K562 (cell line): ENCODE data around the gene NEURL2. TPM values are rescaled to one million over a fixed set of nuclear protein-coding genes. Genes with fewer than 3 reads are reported as not detected.

ENCODE experiments used
- ATAC-seq: fragments of 200-7000 bp; cut with Tn5 transposase; 3 replicates; pipeline ENCODE4 v1.9.1; 2020; ENCODE audit warnings: moderate library complexity
- BruUV-seq: library from RNA; stranded (reverse); fragments of 400-500 nt; replicated peaks from 2 replicates; lab custom pipeline; 2021; lab: Mats Ljungman, UMichigan
- CTCF ChIA-PET: fragments of 300-600 bp; formaldehyde crosslinking; extraction: SDS; loops from one replicate; lab custom pipeline; 2021; ENCODE audit warnings: low intra/inter-chr PET ratio; lab: Yijun Ruan, JAX
- POLR2A ChIA-PET: fragments of 300-600, 350-650 bp; sonication (Branson Sonifier 250); formaldehyde crosslinking; extraction: SDS; loops from one replicate; lab custom pipeline; 2021; ENCODE audit warnings: antibody characterized with exemption, inconsistent platforms; lab: Yijun Ruan, JAX
- DNase-seq, 4 experiments: peaks; one replicate each; pipeline versions ENCODE4 v3.0.0 to v3.0.0-alpha.2; 2011 to 2018; ENCODE audit warnings: low spot score in 3 of 4, mixed read lengths in 3 of 4; ENCODE audit errors: extremely low read depth in 1 of 4
- FAIRE-seq: peaks from 2 replicates; lab custom pipeline; 2011; peaks lifted over from hg19 to GRCh38; lab: Jason Lieb, UNC
- H2AFZ ChIP-seq: 2 replicates; pipeline ENCODE4 v1.6.0; 2011; ENCODE audit warnings: low read depth, low read length, control low read depth, inconsistent platforms
- H3K27ac ChIP-seq: fragments of 200-600 bp; 3 replicates; pipeline ENCODE4 v1.8.0; 2011; ENCODE audit warnings: low read depth, mild to moderate bottlenecking, control low read depth, inconsistent platforms, low read length, moderate library complexity, mixed read lengths; ENCODE audit errors: extremely low read depth
- H3K27me3 ChIP-seq, 2 experiments: fragments of 300-600 bp in 1 of 2; 2 replicates in 1 of 2; 3 replicates in 1 of 2; pipeline versions ENCODE4 v1.6.0 to v1.8.0; 2011; ENCODE audit warnings: inconsistent platforms in 2 of 2, low read length in 2 of 2, mild to moderate bottlenecking in 1 of 2, mixed read lengths in 1 of 2, moderate library complexity in 1 of 2; ENCODE audit not compliant: control insufficient read depth in 2 of 2, insufficient read depth in 2 of 2
- H3K36me3 ChIP-seq: fragments of 300-600 bp; 3 replicates; pipeline ENCODE4 v1.8.0; 2011; ENCODE audit warnings: mild to moderate bottlenecking, low read length, inconsistent platforms; ENCODE audit not compliant: control insufficient read depth, insufficient read depth
- H3K4me1 ChIP-seq, 2 experiments: fragments of 200-600 bp in 1 of 2; replicated peaks in 1 of 2; 2 replicates in 1 of 2; 3 replicates in 1 of 2; pipeline versions ENCODE4 v1.5.1 to v1.8.0; 2011; ENCODE audit warnings: inconsistent platforms in 2 of 2, low read length in 2 of 2, mild to moderate bottlenecking in 1 of 2, mixed read lengths in 1 of 2, moderate library complexity in 1 of 2; ENCODE audit not compliant: control insufficient read depth in 2 of 2, insufficient read depth in 2 of 2
- H3K4me2 ChIP-seq: 2 replicates; pipeline ENCODE4 v1.6.1; 2011; ENCODE audit warnings: low read length, control low read depth, inconsistent platforms, mixed read lengths; ENCODE audit not compliant: insufficient read depth
- H3K4me3 ChIP-seq: fragments of 200-600 bp; sonication (generic), shearing (Covaris generic); 2 replicates; pipeline ENCODE4 v1.5.1; 2016; ENCODE audit warnings: control low read depth, inconsistent platforms
- H3K79me2 ChIP-seq: fragments of 200-600 bp; 3 replicates; pipeline ENCODE4 v1.8.0; 2011; ENCODE audit warnings: low read length, inconsistent platforms; ENCODE audit not compliant: control insufficient read depth, insufficient read depth
- H3K9ac ChIP-seq, 2 experiments: 2 replicates each; pipeline versions ENCODE4 v1.6.0 to v1.6.1; 2011; ENCODE audit warnings: low read depth in 2 of 2, low read length in 2 of 2, control low read depth in 1 of 2, inconsistent platforms in 1 of 2, mild to moderate bottlenecking in 1 of 2, mixed read lengths in 1 of 2; ENCODE audit not compliant: insufficient read depth in 1 of 2
- H3K9me1 ChIP-seq: one replicate; pipeline ENCODE4 v1.6.0; 2011; ENCODE audit warnings: inconsistent platforms, mild to moderate bottlenecking, low read length, moderate library complexity; ENCODE audit not compliant: control insufficient read depth, insufficient read depth
- H3K9me3 ChIP-seq: replicated peaks from 2 replicates; pipeline ENCODE4 v1.5.1; 2011; ENCODE audit warnings: low read depth, low read length, inconsistent platforms; ENCODE audit not compliant: control insufficient read depth, insufficient read depth
- H4K20me1 ChIP-seq: replicated peaks from 2 replicates; pipeline ENCODE4 v1.6.1; 2011; ENCODE audit warnings: low read length, inconsistent platforms, mixed read lengths; ENCODE audit not compliant: control insufficient read depth, insufficient read depth
- ASH1L ChIP-seq: fragments of 450-650 bp; IDR thresholded peaks from 2 replicates; pipeline ENCODE4 v1.6.1; 2018; ENCODE audit warnings: borderline replicate concordance, mild to moderate bottlenecking, low read depth; ENCODE audit not compliant: partially characterized antibody
- CBX1 ChIP-seq: sonication (generic); IDR thresholded peaks from 2 replicates; pipeline ENCODE4 v1.6.1; 2016; ENCODE audit warnings: antibody characterized with exemption, low read depth, mild to moderate bottlenecking
- DEAF1 ChIP-seq: fragments of 450-650 bp; formaldehyde crosslinking; IDR thresholded peaks from 2 replicates; pipeline ENCODE4 v1.4.0; 2020; ENCODE audit warnings: mild to moderate bottlenecking, moderate library complexity
- EP400 ChIP-seq: fragments of 450-650 bp; IDR thresholded peaks from 2 replicates; pipeline ENCODE4 v1.6.1; 2017; ENCODE audit warnings: antibody characterized with exemption, mild to moderate bottlenecking, moderate library complexity
- FOXA3 ChIP-seq, 2 experiments: fragments of 450-650 bp in 1 of 2; sonication (generic) in 1 of 2; formaldehyde crosslinking; IDR thresholded peaks in 1 of 2; conservative IDR thresholded peaks in 1 of 2; 2 replicates each; pipeline versions ENCODE4 v1.4.0 to v1.8.0; 2020 to 2022; ENCODE audit warnings: mild to moderate bottlenecking in 2 of 2, missing genetic modification reagents in 1 of 2
- GATAD2A ChIP-seq: fragments of 450-650 bp; IDR thresholded peaks from 2 replicates; pipeline ENCODE4 v1.6.1; 2017
- KDM5B ChIP-seq: fragments of 200-600 bp; sonication (generic); IDR thresholded peaks from 2 replicates; pipeline ENCODE4 v1.6.1; 2012; ENCODE audit warnings: low read depth, mild to moderate bottlenecking, moderate library complexity, low read length, control low read depth, inconsistent platforms; ENCODE audit not compliant: insufficient replicate concordance
- KLF10 ChIP-seq: fragments of 250-450 bp; sonication (Bioruptor Pico); IDR thresholded peaks from 2 replicates; pipeline ENCODE4 v1.6.1; 2021; ENCODE audit warnings: matching md5 sums
- KLF6 ChIP-seq: fragments of 250-450 bp; sonication (Bioruptor Pico); IDR thresholded peaks from 2 replicates; pipeline ENCODE4 v1.4.0; 2020; ENCODE audit warnings: mild to moderate bottlenecking, moderate library complexity, borderline replicate concordance
- NFIC ChIP-seq: fragments of 450-650 bp; IDR thresholded peaks from 2 replicates; pipeline ENCODE4 v1.6.1; 2017; ENCODE audit warnings: mild to moderate bottlenecking, inconsistent platforms
- NUFIP1 ChIP-seq: fragments of 450-650 bp; IDR thresholded peaks from 2 replicates; pipeline ENCODE4 v1.6.1; 2018; ENCODE audit not compliant: partially characterized antibody
- PURB ChIP-seq: sonication (generic); formaldehyde crosslinking; IDR thresholded peaks from 2 replicates; pipeline ENCODE4 v1.9.0; 2021; ENCODE audit warnings: low read depth, mild to moderate bottlenecking, missing genetic modification reagents
- TOE1 ChIP-seq, 2 experiments: fragments of 450-650 bp in 1 of 2; sonication (generic) in 1 of 2; formaldehyde crosslinking in 1 of 2; IDR thresholded peaks; 2 replicates each; pipeline versions ENCODE4 v1.7.1 to v1.8.0; 2016 to 2022; ENCODE audit warnings: borderline replicate concordance in 2 of 2, mild to moderate bottlenecking in 2 of 2, antibody characterized with exemption in 1 of 2, inconsistent platforms in 1 of 2, low read depth in 1 of 2, missing genetic modification reagents in 1 of 2, moderate library complexity in 1 of 2
- TRIM28 ChIP-seq: fragments of 450-650 bp; IDR thresholded peaks from 2 replicates; pipeline ENCODE4 v1.6.1; 2017
- ZBTB9 ChIP-seq: fragments of 450-650 bp; formaldehyde crosslinking; IDR thresholded peaks from 2 replicates; pipeline ENCODE4 v1.4.0; 2020; ENCODE audit warnings: mild to moderate bottlenecking, moderate library complexity
- ZNF165 ChIP-seq: fragments of 250-450 bp; sonication (Bioruptor Pico); IDR thresholded peaks from 2 replicates; pipeline ENCODE4 v1.4.0; 2020; ENCODE audit warnings: borderline replicate concordance
- ZNF239 ChIP-seq: fragments of 250-450 bp; sonication (Bioruptor Pico); IDR thresholded peaks from 2 replicates; pipeline ENCODE4 v1.4.0; 2020; ENCODE audit warnings: mild to moderate bottlenecking
- ZNF764 ChIP-seq: fragments of 250-450 bp; sonication (Bioruptor Pico); IDR thresholded peaks from 2 replicates; pipeline ENCODE4 v1.4.0; 2020; ENCODE audit warnings: low read depth, mild to moderate bottlenecking, moderate library complexity
- WGBS: fragments of 100-300 bp; shearing (Covaris generic); methylation state at CpG from one replicate; pipeline ENCODE4 v1.1.6; 2016; ENCODE audit warnings: low coverage, mixed read lengths; ENCODE audit not compliant: insufficient coverage; ENCODE audit errors: missing lambda C conversion rate; 5-methylcytosine and 5-hydroxymethylcytosine counted together
- in situ Hi-C: fragments of 300-500 bp; cut with MboI; formaldehyde crosslinking; loops from 4 replicates; pipeline ENCODE4 v1.15.0; 2018; ENCODE audit warnings: inconsistent platforms, mixed read lengths
- intact Hi-C: fragments of 100-400 bp; cut with micrococcal nuclease; formaldehyde crosslinking; loops from 2 replicates; pipeline ENCODE4 v1.14.2; 2022
- polyA plus RNA-seq, 8 experiments: library from polyadenylated mRNA; depleted of rRNA in 4 of 8; stranded (reverse) in 5 of 8; unstranded in 3 of 8; fragments of >200 nt; fragmentation: Nextera tagmentation in 2 of 8; fragmentation: Illumina TruSeq in 1 of 8; extraction: Ambion mirVana in 2 of 8; extraction: Trizol in 1 of 8; gene quantifications; 2 replicates each; pipeline versions ENCODE4 v1.2.1 to v1.2.3, GENCODE V29; 2011 to 2014; ENCODE audit warnings: inconsistent platforms in 1 of 8, missing spikeins in 1 of 8
- total RNA-seq, 7 experiments: library from RNA; depleted of rRNA in 6 of 7; stranded (reverse); fragments of >200 nt in 6 of 7; fragmentation: Illumina TruSeq in 2 of 7; extraction: Trizol in 2 of 7; gene quantifications; 2 replicates each; pipeline versions ENCODE4 v1.2.1 to v1.2.3, GENCODE V29; 2011 to 2021; ENCODE audit warnings: low replicate concordance in 1 of 7

NEURL2 gene
- total and polyA plus RNA-seq, 9 of the 15 experiments (the other 6 are each of a cell fraction or from before 2014, with no cell fraction given) = 0.22 to 1.9 (median 0.50) TPM; not detected in 1

- Histone ChIP-seq H3K9me1 (no peaks in the 10 kb centered on the region), H3K4me3 (peak overlapping the region; percentile 99), H3K4me2 (peak overlapping the region; percentile 90), H3K36me3 (peaks cover 15% of the 10 kb centered on the region), H4K20me1 (peaks cover 21% of the 10 kb centered on the region), H3K4me1 (peaks cover 12 to 20% of the 10 kb centered on the region in 2 experiments; a peak in 4 of 5 replicates), H2AFZ (peak overlapping the region; percentile 89), H3K27me3 (no peaks in the 10 kb centered on the region), H3K27ac (no peak overlapping the region), H3K9me3 (no peaks in the 10 kb centered on the region), H3K9ac (peak overlapping the region; percentile 100), H3K79me2 (peaks cover 21% of the 10 kb centered on the region)
- CTCF ChIA-PET = interaction anchor here (1.5 kb wide), 1 partner anchor 29 kb away, joined by 10 read pairs; no protein-coding TSS in a partner anchor
- TSS peak; percentile 85 for BruUV-seq
- in situ Hi-C loops (no loop called here), intact Hi-C loops (loop anchor here (1.0 to 10.0 kb wide), 3 partner anchors 23 to 139 kb away; partner anchors contain the start of genes ACOT8, DNTTIP1, WFDC3 and ZSWIM3)
- POLR2A ChIA-PET = interaction anchor here (0.6 to 4.9 kb wide), 28 partner anchors 10 to 581 kb away, joined by 3 to 91 read pairs (median 4); partner anchors contain the start of genes CTSA, DNTTIP1, NEURL2 and PLTP
- peak; percentile 83 for FAIRE-seq
- DNase-seq = peak; percentile 59 to 87 (median 69)
- ATAC-seq = peak; percentile 69
- 23% methylated on average over 22 of the region's 22 CpGs for WGBS
- TF ChIP-seq DEAF1 = peak; percentile 23; the same call in 1 of the 2 replicates
- TF ChIP-seq KLF10 (CRISPR knock-in tag) = no peak
- TF ChIP-seq KDM5B = no peak
- no peak for TF ChIP-seq ZBTB9 (CRISPR knock-in tag)
- TF ChIP-seq FOXA3 (CRISPR knock-in tag; conservative IDR thresholded peaks at IDR 0.05 in 1 of 2, IDR thresholded peaks at IDR 0.05 in 1 of 2) = no peak
- no peak for TF ChIP-seq PURB (CRISPR knock-in tag)
- TF ChIP-seq TRIM28 = no peak
- no peak for TF ChIP-seq EP400
- TF ChIP-seq ASH1L = no peak
- no peak for TF ChIP-seq KLF6 (CRISPR knock-in tag)
- no peak for TF ChIP-seq GATAD2A
- no peak for TF ChIP-seq ZNF764 (CRISPR knock-in tag)
- peak; percentile 95 for TF ChIP-seq NFIC
- no peak for TF ChIP-seq NUFIP1
- no peak for TF ChIP-seq TOE1 (IDR thresholded peaks at IDR 0.05; ENCODE audit: borderline replicate concordance)
- TF ChIP-seq TOE1 (CRISPR knock-in tag; IDR thresholded peaks at IDR 0.05; ENCODE audit: borderline replicate concordance, low read depth) = no peak
- no peak for TF ChIP-seq CBX1
- no peak for TF ChIP-seq ZNF165
- TF ChIP-seq ZNF239 (CRISPR knock-in tag) = no peak
These were observed 42.4 kb upstream of the NEURL2 start for GRCh38 chr20:45933266-45934045.
